NCI-H146 treated with DMSO at 0.1 percent for 48 hours (cell line): ENCODE data around the gene ST6GAL1.
"Not testable (repeated sequence)": the region's sequence is repeated elsewhere in the genome, so short reads cannot be mapped to it uniquely, and the experiment has no call there.

Experiments used
- DNase-seq: peaks from one replicate; lab custom pipeline; 2025; ENCODE audit not compliant: unreplicated experiment; lab: John Stamatoyannopoulos, UW

The ST6GAL1 gene

GRCh38 chr3:186930143-186930640 is at the start of gene ST6GAL1:
ST6GAL1 (plus strand) TSS chr3:186930526; CDS start chr3:187042704, 112,178 bp downstream.
- DNase-seq, result no peak

GRCh38 chr3:186882150-186882524 is 48.2 kb upstream of the ST6GAL1 start:
- DNase-seq, result no peak

GRCh38 chr3:186882881-186883685 is 47.2 kb upstream of the ST6GAL1 start:
- no peak for DNase-seq

- DNase-seq, result no peak
Measured at GRCh38 chr3:186883686-186884058, 46.7 kb upstream of the ST6GAL1 start.

- DNase-seq, result not testable (repeated sequence)
Measured at GRCh38 chr3:186884868-186885267, 45.5 kb upstream of the ST6GAL1 start.

GRCh38 chr3:186886202-186886981 is 43.9 kb upstream of the ST6GAL1 start:
- DNase-seq, result no peak

- DNase-seq, result not testable (repeated sequence)
Measured at GRCh38 chr3:186887507-186887938, 42.8 kb upstream of the ST6GAL1 start.

GRCh38 chr3:186888569-186888968 is 41.8 kb upstream of the ST6GAL1 start:
- DNase-seq, result no peak

- not testable (repeated sequence) for DNase-seq
Measured at GRCh38 chr3:186889698-186890097, 40.6 kb upstream of the ST6GAL1 start.

GRCh38 chr3:186890911-186891310 is 39.4 kb upstream of the ST6GAL1 start:
- DNase-seq, result no peak

GRCh38 chr3:186893071-186893470 is 37.3 kb upstream of the ST6GAL1 start:
- DNase-seq, result not testable (repeated sequence)

- DNase-seq, result no peak
Measured at GRCh38 chr3:186895406-186895805, 34.9 kb upstream of the ST6GAL1 start.

- no peak for DNase-seq
Measured at GRCh38 chr3:186896006-186896405, 34.3 kb upstream of the ST6GAL1 start.

- DNase-seq, result no peak
Measured at GRCh38 chr3:186896875-186897274, 33.5 kb upstream of the ST6GAL1 start.

GRCh38 chr3:186901135-186901734 is 29.1 kb upstream of the ST6GAL1 start:
- no peak for DNase-seq

- no peak for DNase-seq
Measured at GRCh38 chr3:186902154-186902553, 28.2 kb upstream of the ST6GAL1 start.

GRCh38 chr3:186902713-186903112 is 27.6 kb upstream of the ST6GAL1 start:
- no peak for DNase-seq

GRCh38 chr3:186903676-186904075 is 26.6 kb upstream of the ST6GAL1 start:
- DNase-seq, result not testable (repeated sequence)

GRCh38 chr3:186907075-186907474 is 23.3 kb upstream of the ST6GAL1 start:
- DNase-seq, result not testable (repeated sequence)

GRCh38 chr3:186909078-186909853 is 21.1 kb upstream of the ST6GAL1 start:
- no peak for DNase-seq
